Suprapubic skin (tissue), 4 donors: ENCODE results near the gene ARHGAP19. TPM values are rescaled to one million over a fixed set of nuclear protein-coding genes. Genes with fewer than 3 reads are reported as not detected.
A peak's percentile ranks its signal among the peaks of the same experiment; 100 is the strongest.
"Not testable (repeated sequence)": the region's sequence is repeated elsewhere in the genome, so short reads cannot be mapped to it uniquely, and the experiment has no call there.

Experiments
- DNase-seq, 2 donors: peaks; one replicate each; pipeline ENCODE4 v3.0.0-alpha.2; 2019; ENCODE audit warnings: low spot score in 2 of 2
- H3K27ac ChIP-seq: fragments of 200-600 bp; sonication (generic); one replicate; pipeline ENCODE4 v1.5.1; 2019
- H3K27me3 ChIP-seq: fragments of 200-600 bp; sonication (generic); one replicate; pipeline ENCODE4 v1.5.1; 2019
- H3K36me3 ChIP-seq: fragments of 200-600 bp; sonication (generic); one replicate; pipeline ENCODE4 v1.5.1; 2019
- H3K4me1 ChIP-seq: fragments of 200-600 bp; sonication (generic); one replicate; pipeline ENCODE4 v1.5.1; 2019
- H3K4me3 ChIP-seq: fragments of 200-600 bp; sonication (generic); one replicate; pipeline ENCODE4 v1.5.1; 2019; ENCODE audit warnings: mild to moderate bottlenecking
- H3K9me3 ChIP-seq: fragments of 200-600 bp; sonication (generic); one replicate; pipeline ENCODE4 v1.5.1; 2019
- EP300 ChIP-seq: sonication (generic); formaldehyde crosslinking; IDR thresholded peaks from one replicate; pipeline ENCODE4 v1.6.1; 2017; ENCODE audit warnings: antibody characterized with exemption
- POLR2A ChIP-seq, 2 donors: fragments of 450-650 bp; IDR thresholded peaks; one replicate each; pipeline ENCODE4 v1.6.1; 2017; ENCODE audit warnings: antibody characterized with exemption in 2 of 2, mild to moderate bottlenecking in 2 of 2, moderate library complexity in 2 of 2
- POLR2AphosphoS5 ChIP-seq, 3 donors: sonication (generic); formaldehyde crosslinking; IDR thresholded peaks; one replicate each; pipeline ENCODE4 v1.6.1; 2017; ENCODE audit warnings: antibody characterized with exemption in 3 of 3
- WGBS: methylation state at CpG from one replicate; pipeline ENCODE4 v1.1.5; 2018; 5-methylcytosine and 5-hydroxymethylcytosine counted together
- total RNA-seq, 4 donors: library from RNA; depleted of rRNA; stranded (reverse); fragments of >200 nt; gene quantifications; one replicate each; pipeline ENCODE4 v1.1.0, GENCODE V29; 2016
- TF ChIP-seq, protein P1 (sequence below), 2 donors: fragments of 200-600 bp in 1 of 2; fragments of 450-650 bp in 1 of 2; sonication (generic) in 1 of 2; IDR thresholded peaks; one replicate each; pipeline ENCODE4 v1.5.1; 2016 to 2019; ENCODE audit warnings: antibody characterized with exemption in 2 of 2, mild to moderate bottlenecking in 1 of 2, moderate library complexity in 1 of 2

Gene ARHGAP19
- total RNA-seq, 4 donors from 2014 or later = 8.0 to 12.8 (median 11.2) TPM

DNA sequence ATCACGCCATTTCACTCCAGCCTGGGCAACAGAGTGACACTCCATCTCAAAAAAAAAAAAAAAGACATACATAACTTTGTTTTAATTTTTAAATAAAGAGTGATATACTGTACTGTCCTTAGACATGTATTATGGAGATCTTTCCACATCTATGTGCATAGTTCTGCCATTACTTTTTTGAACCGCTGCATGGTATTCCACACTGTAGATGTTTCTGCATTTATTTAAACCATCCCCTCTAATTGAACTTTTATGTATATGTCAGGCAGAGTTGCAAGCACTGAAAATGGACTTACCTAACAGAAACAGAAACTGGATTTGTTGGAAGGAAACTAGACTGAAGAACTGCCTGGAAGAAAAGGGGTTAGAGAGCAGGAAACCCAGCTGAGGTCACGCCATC lies 8.5 kb upstream of the ARHGAP19 start:
- no peak for DNase-seq
- Histone ChIP-seq H3K27me3 (no peaks in the 10 kb centered on the region), H3K4me3 (no peak overlapping the region), H3K36me3 (no peaks in the 10 kb centered on the region), H3K4me1 (no peaks in the 10 kb centered on the region), H3K9me3 (no peaks in the 10 kb centered on the region), H3K27ac (no peak overlapping the region)
- WGBS = 92% methylated on average over 3 of the region's 3 CpGs
- TF ChIP-seq POLR2AphosphoS5 (IDR thresholded peaks at IDR 0.05) (no peak), EP300 (no peak), POLR2A (IDR thresholded peaks at IDR 0.05) (no peak)
- TF ChIP-seq, protein P1, sequence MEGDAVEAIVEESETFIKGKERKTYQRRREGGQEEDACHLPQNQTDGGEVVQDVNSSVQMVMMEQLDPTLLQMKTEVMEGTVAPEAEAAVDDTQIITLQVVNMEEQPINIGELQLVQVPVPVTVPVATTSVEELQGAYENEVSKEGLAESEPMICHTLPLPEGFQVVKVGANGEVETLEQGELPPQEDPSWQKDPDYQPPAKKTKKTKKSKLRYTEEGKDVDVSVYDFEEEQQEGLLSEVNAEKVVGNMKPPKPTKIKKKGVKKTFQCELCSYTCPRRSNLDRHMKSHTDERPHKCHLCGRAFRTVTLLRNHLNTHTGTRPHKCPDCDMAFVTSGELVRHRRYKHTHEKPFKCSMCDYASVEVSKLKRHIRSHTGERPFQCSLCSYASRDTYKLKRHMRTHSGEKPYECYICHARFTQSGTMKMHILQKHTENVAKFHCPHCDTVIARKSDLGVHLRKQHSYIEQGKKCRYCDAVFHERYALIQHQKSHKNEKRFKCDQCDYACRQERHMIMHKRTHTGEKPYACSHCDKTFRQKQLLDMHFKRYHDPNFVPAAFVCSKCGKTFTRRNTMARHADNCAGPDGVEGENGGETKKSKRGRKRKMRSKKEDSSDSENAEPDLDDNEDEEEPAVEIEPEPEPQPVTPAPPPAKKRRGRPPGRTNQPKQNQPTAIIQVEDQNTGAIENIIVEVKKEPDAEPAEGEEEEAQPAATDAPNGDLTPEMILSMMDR (IDR thresholded peaks at IDR 0.05) = no peak

DNA sequence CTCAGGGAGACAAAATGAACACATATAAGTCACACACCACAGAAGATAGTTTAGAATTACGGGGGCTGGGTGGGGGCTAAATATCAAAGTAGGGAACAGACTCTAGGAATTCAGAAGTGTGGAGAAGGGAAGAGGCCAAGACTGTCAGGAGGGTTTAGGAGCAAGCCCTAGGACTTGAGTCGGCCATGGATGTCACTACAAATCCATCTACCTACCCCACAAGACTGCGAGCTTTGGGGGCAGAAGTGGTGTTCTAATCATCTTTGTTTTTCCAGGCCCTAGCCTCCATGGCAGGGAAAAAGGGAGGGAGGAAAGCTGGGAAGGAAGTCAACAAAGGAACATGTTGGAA lies 5.8 kb upstream of the ARHGAP19 start:
- H3K4me1 ChIP-seq = no peaks in the 10 kb centered on the region
- TF ChIP-seq POLR2AphosphoS5 (IDR thresholded peaks at IDR 0.05) = no peak
- TF ChIP-seq, protein P1 (IDR thresholded peaks at IDR 0.05) = no peak
- TF ChIP-seq EP300 = no peak
- no peak for TF ChIP-seq POLR2A (IDR thresholded peaks at IDR 0.05)
- H3K27me3 ChIP-seq = no peaks in the 10 kb centered on the region
- no peak overlapping the region for H3K4me3 ChIP-seq
- 88% methylated on average over 3 of the region's 3 CpGs for WGBS
- no peak overlapping the region for H3K27ac ChIP-seq
- peak in 1 of 2 donors; percentile 15 for DNase-seq
- H3K9me3 ChIP-seq = no peaks in the 10 kb centered on the region
- no peaks in the 10 kb centered on the region for H3K36me3 ChIP-seq

DNA sequence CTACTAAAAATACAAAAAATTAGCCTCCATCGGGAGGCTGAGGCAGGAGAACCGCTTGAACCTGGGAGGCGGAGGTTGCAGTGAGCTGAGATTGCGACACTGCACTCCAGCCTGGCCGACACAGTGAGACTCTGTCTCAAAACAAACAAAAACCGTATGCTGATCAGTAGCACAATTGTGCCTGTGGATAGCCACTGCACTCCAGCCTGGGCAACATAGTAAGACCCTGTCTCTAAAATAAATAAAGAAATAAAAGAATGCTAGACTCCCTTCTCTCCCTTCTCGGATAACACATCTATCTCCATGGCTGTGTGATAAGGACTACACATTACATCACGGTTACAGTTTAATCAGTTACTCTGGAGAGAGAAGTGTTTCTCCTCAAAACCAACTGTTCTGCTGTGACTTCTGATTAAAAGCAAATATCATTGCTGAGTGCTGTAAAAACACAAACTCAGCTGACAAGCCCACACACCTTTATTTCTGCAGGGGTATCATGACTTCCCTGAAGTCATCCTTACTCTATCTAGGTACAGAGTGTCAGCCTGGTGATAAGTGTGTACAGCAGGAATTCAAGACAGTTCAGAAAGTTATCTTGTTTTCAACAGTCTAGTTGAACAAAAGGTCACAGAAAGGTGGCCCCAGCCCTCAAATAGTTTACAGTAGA lies 5.3 kb upstream of the ARHGAP19 start:
- DNase-seq = no peak
- no peaks in the 10 kb centered on the region for H3K4me1 ChIP-seq
- no peaks in the 10 kb centered on the region for H3K9me3 ChIP-seq
- no peaks in the 10 kb centered on the region for H3K27me3 ChIP-seq
- H3K4me3 ChIP-seq = no peak overlapping the region
- TF ChIP-seq POLR2A (IDR thresholded peaks at IDR 0.05) (no peak), EP300 (no peak), POLR2AphosphoS5 (IDR thresholded peaks at IDR 0.05) (no peak)
- TF ChIP-seq, protein P1 (IDR thresholded peaks at IDR 0.05) = no peak
- H3K27ac ChIP-seq = no peak overlapping the region
- 80% methylated on average over 8 of the region's 8 CpGs for WGBS
- H3K36me3 ChIP-seq = no peaks in the 10 kb centered on the region

DNA sequence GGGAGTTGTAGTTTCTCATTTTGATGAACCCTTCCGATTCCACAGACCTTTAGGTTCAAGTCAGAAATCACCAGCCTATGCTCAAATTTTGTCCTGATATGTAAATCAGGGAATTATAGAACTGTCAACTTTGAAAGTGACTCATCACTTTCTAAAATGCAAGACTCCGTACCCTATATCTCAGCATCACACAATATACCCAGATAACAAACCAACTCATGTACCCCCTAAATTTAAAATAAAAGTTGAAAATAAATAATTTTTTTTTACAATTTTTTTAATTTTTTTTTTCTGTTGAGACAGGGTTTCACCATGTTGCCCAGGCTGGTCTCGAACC lies 393 bp upstream of the ARHGAP19 start:
- 55% methylated on average over 3 of the region's 3 CpGs for WGBS
- H3K4me1 ChIP-seq = peaks cover 7% of the 10 kb centered on the region
- TF ChIP-seq POLR2A (IDR thresholded peaks at IDR 0.05) = no peak
- TF ChIP-seq, protein P1 (IDR thresholded peaks at IDR 0.05) = no peak
- no peak overlapping the region for H3K27ac ChIP-seq
- DNase-seq = no peak
- no peaks in the 10 kb centered on the region for H3K36me3 ChIP-seq
- peak overlapping the region; percentile 97 for H3K4me3 ChIP-seq
- H3K27me3 ChIP-seq = no peaks in the 10 kb centered on the region
- H3K9me3 ChIP-seq = no peaks in the 10 kb centered on the region

DNA sequence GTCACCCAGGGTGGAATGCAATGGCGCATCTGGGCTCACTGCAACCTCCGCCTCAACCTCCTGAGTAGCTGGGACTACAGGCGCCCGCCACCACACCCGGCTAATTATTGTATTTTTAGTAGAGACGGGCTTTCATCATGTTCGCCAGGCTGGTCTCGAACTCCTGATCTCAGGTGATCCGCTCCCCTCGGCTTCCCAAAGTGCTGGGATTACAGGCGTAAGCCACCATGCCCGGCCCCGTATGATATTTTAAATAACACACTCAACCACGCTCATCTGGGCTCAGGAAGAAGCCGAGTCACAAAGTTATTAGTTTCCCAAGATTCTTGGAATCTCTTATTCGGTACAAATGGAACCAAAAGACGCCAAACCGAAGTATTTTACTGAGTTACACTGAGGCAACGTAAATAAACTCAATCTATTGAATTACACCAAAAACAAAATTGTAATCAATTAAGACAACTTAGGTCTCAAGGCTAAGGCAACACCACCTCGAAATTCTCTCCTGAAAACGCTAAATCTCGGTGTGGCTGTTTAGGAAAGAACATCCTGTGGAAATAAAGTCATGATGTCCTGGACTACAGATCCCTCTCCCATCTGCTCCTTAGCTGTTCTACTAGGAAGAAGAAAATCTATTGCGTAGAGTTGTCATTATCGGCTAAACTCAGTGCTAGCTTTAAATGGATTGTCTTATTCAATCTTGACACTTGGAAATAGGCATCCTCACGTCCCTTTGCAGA lies 910 bp downstream of the ARHGAP19 start:
- Histone ChIP-seq H3K27ac (peak overlapping the region; percentile 93), H3K4me1 (peaks cover 7% of the 10 kb centered on the region), H3K36me3 (peaks cover 9% of the 10 kb centered on the region), H3K9me3 (no peaks in the 10 kb centered on the region), H3K27me3 (no peaks in the 10 kb centered on the region), H3K4me3 (peak overlapping the region; percentile 97)
- TF ChIP-seq, protein P1 (IDR thresholded peaks at IDR 0.05) = no peak
- TF ChIP-seq POLR2A (IDR thresholded peaks at IDR 0.05) = no peak
- no peak for TF ChIP-seq EP300
- TF ChIP-seq POLR2AphosphoS5 (IDR thresholded peaks at IDR 0.05) = no peak
- WGBS = 54% methylated on average over 25 of the region's 25 CpGs
- peak in 1 of 2 donors; percentile 55 for DNase-seq

DNA sequence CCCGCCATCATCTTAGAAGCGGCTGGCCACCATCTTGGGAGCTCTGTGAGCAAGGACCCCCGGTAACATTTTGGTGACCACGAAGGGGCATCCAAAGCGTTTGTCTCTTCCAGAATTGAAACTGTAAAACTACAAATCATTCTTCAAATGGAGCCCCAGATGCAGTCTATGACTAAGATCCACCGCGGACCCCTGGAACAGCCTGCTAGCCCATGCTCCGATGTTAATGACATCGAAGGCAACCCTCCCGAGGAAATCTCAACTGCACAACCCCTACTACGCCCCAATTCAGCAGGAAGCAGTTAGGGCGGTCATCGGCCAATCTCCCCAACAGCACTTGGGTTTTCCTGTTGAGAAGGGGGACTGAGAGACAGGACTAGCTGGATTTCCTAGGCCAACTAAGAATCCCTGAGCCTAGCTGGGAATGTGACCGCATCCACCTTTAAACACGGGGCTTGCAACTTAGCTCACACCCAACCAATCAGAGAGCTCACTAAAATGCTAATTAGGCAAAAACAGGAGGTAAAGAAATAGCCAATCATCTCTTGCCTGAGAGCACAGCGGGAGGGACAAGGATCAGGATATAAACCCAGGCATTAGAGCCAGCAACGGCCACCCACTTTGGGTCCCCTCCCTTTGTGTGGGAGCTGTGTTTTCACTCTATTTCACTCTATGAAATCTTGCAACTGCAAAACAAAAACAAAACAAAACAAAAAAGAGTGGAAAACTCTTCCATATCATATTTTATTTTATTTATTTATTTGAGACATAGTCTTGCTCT lies 1.7 kb downstream of the ARHGAP19 start:
- not testable (repeated sequence) for H3K4me3 ChIP-seq, H3K27me3 ChIP-seq, H3K36me3 ChIP-seq, H3K27ac ChIP-seq, H3K9me3 ChIP-seq, H3K4me1 ChIP-seq
- DNase-seq = peak in 1 of 2 donors; percentile 69
- WGBS = 84% methylated on average over 14 of the region's 17 CpGs

DNA sequence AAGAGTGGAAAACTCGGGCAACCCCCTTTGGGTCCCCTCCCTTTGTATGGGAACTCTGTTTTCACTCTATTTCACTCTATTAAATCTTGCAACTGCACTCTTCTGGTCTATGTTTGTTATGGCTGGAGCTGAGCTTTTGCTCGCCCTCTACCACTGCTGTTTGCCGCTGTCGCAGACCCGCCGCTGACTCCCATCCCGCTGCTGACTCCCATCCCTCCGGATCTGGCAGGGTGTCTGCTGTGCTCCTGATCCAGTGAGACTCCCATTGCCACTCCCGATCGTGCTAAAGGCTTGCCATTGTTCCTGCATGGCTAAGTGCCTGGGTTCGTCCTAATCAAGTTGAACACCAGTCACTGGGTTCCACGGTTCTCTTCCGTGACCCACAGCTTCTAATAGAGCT lies 2.4 kb downstream of the ARHGAP19 start:
- H3K4me1 ChIP-seq, H3K36me3 ChIP-seq, H3K4me3 ChIP-seq, H3K27ac ChIP-seq, H3K9me3 ChIP-seq, H3K27me3 ChIP-seq: not testable (repeated sequence)
- WGBS = 92% methylated on average over 13 of the region's 13 CpGs
- peak in 1 of 2 donors; percentile 28 for DNase-seq
